NCI-H526 (cell line): ENCODE measurements around the gene LAMB4.

Experiments
- DNase-seq, 2 experiments: peaks; one replicate each; lab custom pipeline; 2025; lab: John Stamatoyannopoulos, UW

LAMB4 gene

DNA sequence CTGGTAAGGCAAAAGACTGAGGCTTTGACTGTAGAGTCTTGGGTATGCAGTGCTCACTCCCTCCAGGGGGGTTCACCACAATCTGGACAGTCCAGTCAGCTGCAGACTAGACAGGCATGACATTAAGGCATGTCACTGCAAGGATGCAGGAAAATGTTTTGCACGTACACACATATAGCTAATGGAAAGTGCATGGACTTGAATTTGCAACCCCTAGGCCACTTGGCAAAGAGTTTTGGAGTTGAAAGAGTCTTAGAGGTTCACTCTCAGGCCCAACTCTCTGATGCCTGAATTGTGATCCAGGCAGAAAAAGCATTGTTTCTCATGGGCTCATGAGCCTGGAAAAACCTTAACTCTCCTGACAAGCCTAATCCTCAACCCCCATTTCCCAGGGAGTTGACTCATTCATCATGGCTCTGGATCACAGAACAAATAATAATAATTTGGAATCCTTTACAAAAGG lies 51.9 kb downstream of the LAMB4 start:
- no peak for DNase-seq

DNA sequence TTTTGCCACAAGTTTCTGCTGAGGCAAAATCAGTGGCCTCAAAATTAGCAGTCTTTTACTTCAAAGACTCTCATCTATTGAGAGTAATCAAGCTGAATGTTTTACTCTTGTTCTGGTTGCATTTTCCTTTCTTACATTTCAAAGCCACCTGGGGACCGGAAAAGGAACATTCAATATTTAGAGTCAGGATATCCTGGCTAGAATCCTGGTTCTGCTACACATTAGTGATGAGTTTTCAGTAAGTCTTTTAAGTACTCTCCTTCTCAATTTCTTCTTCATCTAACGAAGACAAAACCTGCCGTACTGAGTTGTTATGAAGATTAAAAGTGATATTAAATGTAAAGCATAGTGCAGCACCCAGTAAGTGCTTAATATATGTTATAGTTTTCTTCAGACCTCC lies 52.5 kb downstream of the LAMB4 start:
- no peak for DNase-seq

DNA sequence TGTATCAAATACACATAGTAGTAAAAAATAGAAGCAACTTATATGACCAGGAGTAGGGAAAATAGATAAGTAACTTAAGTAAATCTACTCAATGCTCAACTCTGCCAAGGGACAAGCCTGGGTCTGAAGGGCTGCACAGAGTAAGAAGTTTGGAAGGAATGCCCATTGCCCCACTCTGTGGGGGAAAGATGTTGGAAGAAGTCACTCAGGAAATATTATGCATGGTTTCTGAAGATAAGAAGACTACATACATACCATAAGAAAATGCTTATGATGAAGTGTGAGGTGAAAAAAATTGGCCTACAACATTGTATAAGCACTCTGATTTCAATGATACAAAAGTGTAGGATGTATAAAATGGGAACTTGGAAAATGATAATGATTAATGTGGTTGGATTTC lies 54.0 kb downstream of the LAMB4 start:
- no peak for DNase-seq

DNA sequence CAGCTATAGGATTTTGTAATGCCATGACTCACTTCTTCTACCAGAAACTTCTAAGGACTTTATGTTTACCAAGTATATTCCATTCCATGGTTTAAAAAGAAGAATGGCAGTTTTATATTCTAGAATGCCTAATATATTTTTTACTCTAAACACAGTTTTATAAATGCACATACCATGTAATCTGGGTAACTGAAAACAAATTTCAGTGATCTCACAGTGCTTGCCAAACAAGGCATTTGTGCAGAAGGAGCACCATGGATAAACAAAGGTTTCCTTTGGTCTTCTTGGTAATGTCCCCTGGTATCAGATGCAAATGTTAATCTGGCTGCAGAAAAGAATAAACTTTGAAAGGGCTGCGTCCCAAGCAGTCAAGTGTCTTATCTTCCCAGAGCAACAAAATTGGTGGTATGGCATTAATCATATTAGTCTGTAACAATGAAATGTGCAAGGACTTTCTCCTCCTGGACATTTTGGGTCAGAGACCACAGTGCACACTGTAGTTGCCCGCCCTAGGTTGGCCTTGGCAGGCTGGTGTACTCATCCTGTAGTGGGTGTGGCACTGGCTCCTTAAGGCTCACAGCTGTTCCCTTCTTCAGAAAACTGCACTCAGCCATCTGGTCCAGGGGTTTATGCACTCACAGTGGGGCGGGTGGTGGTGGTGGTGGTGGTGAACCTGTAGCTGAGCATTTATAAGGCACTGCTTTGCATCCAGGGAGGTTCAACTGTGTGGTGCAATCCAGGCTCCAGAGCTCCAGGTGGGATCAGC lies 56.7 kb downstream of the LAMB4 start:
- DNase-seq = no peak

DNA sequence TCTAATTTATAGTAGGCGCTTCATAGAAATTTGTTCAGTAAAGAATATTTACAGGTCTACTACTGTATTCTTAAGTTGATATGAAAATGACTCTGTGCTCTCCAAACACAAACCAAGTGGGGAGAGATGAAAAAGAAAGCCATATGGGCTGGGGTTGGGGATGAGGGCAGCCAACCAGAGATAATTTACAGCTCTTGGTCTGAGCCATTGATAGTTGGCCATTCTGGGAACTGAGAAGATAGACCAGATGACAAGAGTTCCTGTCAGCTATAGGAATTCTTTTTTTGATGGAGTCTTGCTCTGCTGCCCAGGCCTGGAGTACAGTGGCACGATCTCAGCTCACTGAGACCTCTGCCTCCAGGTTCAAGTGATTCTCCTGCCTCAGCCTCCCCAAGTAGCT lies 57.4 kb downstream of the LAMB4 start:
- DNase-seq = no peak

DNA sequence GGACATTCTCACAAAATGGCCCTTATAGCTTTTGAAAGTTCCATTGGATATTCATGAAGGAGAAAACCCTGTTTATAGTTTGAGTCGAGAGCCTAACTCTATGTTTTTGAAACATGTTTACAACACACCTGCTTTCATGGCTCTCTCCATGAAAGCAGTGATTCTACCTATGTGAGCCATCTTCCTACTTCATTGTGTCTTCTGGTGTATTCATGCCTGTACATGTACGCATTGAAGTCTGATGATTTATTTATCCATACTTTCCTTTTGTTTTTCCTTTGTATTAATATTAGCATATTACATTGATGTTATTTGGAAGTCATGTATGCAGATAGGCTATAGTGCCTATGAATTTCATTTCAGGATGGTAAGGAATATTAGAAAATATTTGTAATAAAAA lies 58.0 kb downstream of the LAMB4 start:
- no peak for DNase-seq

DNA sequence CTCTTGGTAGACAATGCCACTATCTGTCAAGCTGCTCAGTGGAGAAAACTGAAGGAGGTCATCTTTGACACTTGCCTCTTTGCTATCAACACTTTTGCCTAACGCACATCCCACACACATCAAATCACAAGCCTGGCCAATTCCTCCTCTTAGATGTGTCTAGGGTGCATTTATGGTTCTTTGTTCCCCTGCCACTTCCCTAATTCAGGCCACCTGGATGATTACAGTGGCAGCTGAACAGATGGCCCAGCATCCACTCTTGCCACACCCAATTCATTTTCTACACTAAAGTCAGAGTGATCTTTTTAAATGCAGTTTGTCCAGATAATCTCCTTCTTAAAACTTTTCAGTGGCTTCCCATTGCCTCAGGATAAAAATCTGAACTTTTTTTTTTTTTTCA lies 58.6 kb downstream of the LAMB4 start:
- DNase-seq = no peak

DNA sequence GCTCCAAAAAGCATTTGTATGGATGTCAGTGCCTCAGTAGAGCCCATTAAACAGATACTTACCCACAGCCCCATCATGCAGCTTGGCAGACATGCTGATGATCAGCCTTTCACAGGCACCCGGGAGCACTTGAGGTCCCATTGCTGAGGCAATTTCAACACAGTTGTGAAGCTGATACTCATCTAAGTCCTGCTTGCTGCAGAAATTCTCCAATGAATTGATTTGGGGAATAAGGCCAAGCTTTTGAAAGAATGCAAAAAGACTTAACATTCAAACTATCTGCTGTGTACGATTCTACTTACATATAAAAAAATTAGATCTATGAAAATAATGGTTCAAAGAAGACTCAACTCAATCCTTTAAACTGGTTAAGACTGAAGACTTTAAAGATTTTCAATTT lies 60.5 kb downstream of the LAMB4 start:
- DNase-seq = no peak

DNA sequence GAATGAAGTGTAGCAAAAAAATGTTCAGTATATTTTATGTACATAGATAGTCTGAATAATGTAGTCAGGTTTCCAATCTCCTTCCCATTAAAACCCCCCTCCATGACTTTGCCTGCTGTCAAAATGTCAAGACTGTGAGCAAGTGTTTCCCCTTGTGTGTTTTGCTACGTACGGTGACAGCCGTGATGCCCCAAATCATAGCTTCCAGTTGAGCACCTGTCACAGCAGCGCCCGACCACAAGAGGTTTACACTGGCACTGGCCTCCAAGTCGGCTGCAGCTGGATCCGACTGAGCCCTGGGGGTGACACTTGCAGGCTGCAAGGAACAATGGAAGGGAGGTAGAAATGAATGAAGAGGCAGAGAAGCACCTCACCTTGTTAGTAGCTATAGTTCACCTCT lies 62.3 kb downstream of the LAMB4 start:
- no peak for DNase-seq

DNA sequence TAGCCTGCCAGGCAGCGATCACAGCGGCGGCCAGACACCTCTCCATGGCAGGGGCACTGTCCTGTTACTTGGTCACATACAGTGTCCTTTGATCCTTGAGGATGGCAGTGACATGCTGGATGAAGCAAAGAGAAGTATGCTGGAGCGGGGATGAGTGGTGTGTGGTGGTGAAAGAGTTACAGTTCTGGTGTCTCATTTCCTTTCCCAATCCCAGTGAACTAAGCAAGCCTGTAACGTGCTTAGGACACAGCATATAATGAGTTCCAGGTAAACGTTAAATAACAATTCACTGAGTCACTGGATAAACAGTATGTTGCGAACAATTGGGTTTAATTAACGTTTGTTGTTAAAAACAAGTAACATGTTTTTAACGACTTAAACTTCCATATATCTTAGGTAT lies 63.7 kb downstream of the LAMB4 start:
- DNase-seq = no peak

DNA sequence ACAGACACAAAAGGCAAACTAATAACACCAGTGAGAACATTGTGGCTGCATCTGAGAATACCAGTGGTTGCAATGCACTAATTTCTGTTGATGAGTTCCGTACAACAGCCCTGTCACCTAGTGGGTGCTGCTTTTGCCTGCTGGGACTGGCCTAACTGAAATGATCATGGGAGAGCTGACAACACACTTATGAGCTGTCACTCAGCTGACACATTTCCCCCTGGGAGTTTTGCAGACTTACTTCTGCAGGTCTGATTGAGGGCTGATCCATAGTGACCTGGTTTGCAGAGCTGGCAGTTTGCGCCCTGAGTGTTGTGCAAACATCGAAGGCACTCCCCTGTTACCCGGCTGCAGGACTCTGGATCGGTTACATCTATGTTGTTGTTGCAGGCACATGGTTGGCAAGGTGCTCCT lies 66.6 kb downstream of the LAMB4 start:
- DNase-seq = peak in 1 of 2 experiments; percentile 15

DNA sequence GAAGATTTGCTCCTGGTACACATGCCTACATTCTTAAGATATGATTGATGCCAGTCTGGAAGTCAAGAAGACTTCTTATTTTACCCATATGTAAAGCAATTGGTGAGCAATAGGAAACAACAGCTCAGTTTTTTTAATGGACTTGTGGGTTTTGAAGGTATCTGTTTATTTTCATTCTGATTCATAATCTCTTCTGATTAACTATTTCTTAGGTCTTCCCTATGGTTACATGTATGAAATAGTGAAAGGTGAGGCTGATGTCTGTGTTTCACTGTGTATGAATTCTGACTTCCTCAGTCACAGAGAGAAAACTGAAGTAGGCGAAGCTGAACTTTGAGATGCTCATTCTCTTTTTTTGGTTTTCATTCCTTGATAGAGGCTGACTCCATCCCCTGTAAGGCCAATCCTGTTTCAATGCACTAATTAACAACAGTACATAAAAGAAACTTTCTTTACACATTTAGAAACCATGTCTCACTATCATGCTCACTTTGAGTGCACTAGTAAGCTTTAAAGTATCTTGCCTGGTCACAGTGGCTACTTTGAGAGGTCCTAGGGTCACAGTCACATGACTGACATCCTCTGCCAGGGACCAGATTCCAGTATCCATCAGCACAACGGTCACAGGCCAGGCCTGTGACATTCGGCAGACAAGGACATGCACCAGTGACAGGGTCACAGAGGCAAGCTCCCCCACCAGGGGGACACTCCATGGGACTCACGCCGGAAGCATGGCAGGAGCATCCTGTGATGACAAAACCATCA lies 67.7 kb downstream of the LAMB4 start:
- DNase-seq = no peak

DNA sequence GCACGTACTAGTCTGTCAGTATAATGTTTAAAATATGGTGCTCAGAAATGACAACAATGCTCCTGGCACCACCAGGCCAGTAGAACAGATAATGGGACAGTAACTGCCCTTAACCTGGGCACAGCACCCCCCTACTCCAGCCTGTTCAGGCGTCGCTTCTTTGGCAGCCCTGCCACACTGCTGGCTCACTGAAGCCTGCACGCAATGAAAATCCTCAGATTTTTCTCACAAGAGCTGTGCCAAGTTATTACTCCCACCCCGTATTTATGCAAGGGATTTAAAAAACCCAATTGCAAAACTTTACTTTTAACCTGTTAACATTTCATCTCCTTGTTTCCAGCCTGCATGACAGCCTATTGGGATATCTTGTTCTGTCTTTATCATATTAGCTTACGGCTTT lies 70.6 kb downstream of the LAMB4 start:
- DNase-seq = no peak

DNA sequence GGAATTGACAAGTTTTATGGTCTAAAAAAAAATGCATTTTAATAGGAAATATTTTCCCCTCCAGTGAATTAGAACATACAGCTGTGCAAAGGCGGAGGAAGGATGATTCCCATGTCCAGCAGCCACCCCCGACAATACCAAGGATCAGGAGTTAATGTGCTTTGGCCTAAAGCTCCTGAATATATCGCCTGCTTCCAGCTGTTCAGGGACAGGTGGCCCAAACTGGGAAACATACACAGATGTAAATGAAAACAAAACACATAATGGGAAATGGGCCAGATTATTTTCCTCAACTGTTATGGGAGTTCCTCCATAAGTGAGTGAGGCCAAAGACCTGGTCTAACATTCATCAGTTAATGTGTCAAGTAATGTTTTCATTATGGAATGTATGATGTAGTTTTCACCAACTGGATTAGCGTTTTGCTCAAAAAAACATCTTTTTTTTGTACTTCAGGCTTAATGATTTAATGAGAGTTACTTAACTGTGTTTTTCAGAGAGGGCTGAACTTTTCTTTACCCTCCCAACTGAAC lies 72.1 kb downstream of the LAMB4 start:
- no peak for DNase-seq

DNA sequence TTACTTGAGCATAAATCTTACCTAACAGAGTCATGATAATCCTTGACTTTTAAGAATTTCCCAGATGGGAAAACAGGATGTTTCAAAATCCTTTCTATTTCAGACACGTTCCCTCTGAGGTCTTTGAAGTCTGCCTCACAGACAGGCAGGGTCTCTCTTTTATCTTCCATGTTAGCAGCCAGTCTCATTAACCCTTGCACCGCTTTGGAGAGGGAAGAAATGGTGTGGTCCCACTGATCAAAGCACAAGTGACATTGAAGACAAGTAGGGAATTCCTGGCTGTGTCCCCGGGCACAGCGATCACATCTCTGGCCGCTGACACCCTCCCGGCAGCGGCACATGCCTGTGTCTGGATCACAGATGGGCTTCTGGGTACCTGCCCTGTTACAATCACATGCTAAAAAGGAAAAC lies 74.5 kb downstream of the LAMB4 start:
- no peak for DNase-seq

DNA sequence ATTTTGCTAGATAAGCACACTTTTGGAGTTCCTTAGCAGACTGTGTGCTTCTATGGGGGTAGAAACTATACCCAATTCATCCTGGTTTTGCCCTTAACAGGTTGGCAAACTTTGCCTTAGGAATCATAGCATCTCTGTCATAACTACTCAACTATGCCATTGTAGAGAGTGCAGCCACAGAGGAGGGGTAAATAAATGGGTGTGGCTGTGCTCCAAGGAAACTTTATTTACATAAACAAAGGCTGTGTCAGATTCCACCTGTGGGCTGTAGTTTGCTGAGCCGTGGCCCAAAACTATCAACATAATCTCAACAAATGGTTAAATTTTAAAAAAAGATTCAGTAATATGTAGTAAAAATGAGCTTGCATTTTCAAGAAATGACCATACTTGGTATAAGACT lies 75.6 kb downstream of the LAMB4 start:
- peak; percentile 59 to 68 for DNase-seq

DNA sequence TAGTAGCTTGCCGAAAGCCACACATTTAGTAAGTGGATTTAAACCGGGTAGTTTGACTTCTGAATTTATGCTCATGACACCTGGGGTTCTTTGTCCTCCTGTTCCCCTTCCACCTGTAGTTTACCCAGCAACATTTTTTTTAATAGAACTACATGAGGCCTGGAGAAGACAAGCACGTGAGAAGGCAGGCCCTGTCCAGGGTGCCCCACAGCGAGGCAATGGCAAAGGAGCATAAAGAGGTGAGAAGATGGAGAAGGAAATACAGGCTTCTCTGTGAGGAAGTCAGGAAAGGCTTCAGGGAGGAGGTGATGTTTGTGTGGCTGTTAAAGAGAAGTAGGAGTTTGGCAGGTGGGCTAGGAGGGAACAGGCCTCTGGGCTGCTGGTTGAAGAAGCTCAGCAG lies 76.9 kb downstream of the LAMB4 start:
- no peak for DNase-seq

DNA sequence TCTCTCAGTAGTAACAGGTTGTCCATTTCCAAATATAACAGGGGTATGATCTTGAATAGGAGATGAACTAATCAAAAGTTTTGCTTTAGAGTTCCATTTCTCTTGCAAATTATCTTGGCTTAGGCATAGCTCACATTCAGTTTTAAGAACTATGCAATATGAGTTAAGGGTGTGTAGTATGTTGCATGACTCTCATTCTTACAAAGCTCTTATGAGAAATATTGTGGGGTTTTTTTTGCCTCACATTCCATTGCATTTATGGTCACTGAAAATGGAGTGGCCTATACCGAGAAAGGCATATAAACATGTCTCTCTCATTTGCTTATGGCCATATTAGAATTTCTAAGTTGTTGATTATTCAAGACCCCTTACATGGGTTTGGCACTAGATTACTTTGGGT lies 78.7 kb downstream of the LAMB4 start:
- no peak for DNase-seq

DNA sequence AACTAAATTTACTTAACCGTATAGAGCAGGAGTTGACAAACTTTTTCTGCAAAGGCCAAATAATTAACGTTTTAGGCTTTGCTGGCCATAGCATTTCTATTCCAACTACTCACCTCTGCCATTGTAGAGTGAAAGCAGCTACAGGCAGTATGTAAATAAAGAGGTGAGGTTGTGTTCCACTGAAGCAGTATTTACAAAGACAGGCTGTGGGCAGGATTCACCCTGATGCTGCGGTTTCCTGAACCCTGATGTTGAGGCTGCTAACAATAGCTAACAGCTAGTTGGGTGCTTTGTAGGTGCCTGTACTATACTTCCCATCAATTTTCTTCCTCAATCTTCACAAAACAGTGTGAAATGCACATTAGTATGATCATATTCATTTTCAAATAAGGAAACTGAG lies 80.2 kb downstream of the LAMB4 start:
- peak; percentile 32 to 54 for DNase-seq

DNA sequence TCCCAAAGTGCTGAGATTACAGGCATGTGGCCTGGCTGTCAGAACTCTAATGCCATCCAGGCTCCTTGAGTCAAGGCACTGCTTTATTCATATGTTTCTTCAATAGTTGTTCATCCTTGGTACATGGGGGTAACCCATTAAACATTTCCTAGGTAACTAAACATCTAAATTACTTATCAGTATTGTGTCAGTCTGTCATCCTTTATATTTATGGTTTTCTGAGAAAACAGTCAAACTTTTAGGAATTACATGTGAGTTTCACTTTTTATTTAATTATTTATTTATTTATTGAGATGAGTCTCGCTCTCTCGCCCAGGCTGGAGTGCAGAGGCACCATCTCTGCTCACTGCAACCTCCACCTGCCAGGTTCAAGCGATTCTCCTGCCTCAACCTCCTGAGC lies 81.7 kb downstream of the LAMB4 start:
- DNase-seq = no peak

DNA sequence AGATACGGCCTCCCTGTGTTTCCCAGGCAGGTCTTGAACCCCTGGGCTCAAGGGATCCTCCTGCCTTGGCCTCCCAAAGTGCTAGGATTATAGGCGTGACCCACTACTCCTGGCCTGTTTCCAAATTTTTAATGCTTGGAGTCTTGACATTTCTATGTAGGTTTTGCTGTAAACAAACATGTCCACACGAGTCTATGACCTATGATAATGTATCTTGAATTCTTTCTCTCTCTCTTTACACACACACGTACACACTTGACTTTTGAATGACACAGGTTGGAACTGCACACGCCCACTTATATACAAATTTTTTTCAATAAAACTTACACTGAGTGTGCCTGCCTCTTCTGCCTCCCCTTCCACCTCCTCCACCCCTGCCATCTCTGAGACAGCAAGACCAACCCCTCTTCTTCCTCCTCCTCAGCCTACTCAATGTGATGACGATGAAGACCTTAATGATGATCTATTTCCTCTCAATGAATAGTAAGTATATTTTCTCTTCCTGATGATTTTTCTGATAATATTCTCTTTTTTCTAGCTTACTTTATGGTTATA lies 83.1 kb downstream of the LAMB4 start:
- DNase-seq = peak in 1 of 2 experiments; percentile 23

DNA sequence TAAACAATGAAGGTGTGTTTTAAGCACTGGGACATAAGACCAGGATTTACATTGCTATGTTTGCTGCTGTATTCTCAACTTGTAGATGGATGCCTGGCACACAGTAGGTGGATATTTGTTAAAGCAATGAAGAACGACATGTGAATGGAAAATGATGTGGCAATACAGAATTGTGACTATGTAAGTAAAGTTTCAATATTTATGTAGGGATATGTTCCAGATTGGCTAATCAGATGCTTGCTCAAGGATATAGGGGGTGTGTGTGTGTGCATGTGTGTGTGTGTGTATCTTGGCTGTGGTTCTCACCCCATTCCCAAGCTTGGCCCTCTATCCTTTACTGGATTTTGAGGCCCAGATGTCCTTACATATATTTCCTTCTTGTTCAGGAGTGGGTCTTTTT lies 84.5 kb downstream of the LAMB4 start:
- no peak for DNase-seq

DNA sequence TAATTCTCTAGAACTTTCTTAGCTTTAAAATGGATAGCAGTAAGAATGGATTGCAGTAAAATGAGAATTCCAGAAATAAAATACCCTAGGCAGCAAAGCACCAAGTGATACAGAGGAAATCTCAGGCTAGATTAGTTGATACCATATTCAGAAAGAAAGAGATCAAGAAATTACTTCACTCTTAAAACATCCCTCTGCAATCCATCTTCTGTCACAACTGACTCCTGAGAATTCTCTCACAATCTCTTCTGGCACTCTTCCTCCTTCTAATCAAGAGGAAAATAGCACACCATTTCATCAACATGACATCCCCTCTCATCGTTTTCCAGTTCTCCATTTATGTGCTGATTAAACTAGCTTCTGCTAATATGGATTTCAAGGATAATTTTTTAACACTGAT lies 85.0 kb downstream of the LAMB4 start:
- DNase-seq = no peak
